Stimulated activated CD8-positive, alpha-beta memory T cell treated with anti-CD3 and anti-CD28 coated beads, Interleukin-7, amount 100 ng/mL, for 48 hours (primary cell): ENCODE data around the gene KRT31.
"Not testable (repeated sequence)": the region's sequence is repeated elsewhere in the genome, so short reads cannot be mapped to it uniquely, and the experiment has no call there.

Source experiments
- DNase-seq, 2 donors: peaks; one replicate each; pipeline ENCODE4 v3.0.0-alpha.2; 2020; ENCODE audit warnings: low read depth in 1 of 2; ENCODE audit errors: extremely low read depth in 1 of 2

KRT31 gene

DNA sequence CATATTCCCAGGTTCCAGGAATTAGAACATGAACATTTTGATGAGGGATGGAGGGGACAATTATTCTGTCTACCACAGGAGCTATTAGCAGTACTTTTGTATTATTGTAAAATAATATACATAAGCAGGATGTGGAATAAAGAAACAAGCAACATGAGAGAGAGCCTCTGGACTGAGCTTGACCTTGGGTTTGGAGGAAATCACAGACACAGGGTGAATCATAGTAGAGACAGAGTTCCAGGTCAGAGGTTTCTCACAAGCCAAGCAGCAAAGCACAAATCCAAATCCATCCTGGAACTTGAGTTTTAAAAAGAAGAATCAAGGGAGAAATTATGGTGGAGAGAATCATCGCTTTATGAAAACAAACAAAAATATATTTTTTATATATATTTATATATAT, 5.1 kb downstream of the KRT31 start:
- DNase-seq = no peak

DNA sequence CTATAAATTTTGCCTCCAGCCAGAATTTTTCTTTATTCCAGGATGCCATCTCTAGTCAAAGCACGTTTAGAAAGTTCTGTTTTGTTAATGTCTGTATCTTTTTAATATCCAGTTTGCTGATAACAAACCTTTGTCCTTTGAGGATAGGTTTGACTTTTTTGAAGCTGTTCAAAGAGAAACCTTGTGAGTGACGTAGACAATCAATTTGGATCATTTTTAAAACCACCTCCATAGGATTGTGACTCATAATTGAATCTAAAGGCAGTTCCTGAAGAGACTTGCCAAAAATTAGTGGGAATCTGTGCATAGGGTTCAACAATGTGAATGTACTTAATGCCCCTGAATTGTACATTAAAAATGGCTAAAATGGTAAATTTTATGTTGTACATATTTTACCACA, 5.9 kb downstream of the KRT31 start:
- no peak for DNase-seq

DNA sequence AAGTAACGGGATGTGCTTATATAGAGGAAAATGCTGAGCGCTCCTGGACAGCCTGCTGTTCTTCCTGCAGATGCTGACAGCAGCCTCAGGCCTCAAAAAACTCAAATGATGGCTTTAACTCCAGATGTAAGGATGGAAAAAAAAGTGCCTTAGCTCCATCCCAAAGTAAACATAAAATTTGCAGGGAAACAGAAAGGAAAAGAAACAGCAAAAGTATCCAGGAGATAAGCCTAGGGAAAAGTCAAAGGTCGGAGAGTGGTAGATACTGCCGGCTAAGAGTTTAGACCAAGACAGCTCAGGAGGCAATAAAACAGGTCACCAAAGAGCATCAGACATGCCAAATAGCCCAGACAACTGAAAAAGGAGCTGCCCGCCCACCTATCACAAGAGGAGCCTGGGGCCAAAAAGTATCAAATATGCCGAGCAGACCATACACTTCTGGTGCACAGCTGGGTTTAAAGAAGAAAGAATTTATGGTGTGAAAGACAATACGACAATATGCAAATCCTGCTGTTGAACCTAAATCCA, 6.9 kb downstream of the KRT31 start:
- DNase-seq = no peak

DNA sequence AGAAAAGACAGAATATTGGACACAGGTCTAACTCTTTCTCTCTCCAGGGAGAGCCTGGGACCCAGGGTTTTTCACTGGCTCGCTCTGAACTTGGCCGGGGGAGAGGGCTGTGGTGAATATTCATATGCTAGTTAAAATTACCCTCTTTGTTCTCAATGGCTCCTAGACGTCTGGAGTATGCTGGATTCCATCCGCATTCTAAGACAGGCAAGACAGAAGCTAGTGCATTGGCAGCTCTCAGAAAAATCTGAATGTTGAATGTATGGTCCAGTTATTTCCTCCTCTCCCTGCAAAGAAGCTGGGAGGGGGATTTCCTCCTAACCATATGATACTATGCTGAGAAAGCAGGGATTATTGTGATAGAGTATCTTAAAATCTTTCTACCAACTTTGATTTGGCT, 9.7 kb downstream of the KRT31 start:
- DNase-seq = no peak

DNA sequence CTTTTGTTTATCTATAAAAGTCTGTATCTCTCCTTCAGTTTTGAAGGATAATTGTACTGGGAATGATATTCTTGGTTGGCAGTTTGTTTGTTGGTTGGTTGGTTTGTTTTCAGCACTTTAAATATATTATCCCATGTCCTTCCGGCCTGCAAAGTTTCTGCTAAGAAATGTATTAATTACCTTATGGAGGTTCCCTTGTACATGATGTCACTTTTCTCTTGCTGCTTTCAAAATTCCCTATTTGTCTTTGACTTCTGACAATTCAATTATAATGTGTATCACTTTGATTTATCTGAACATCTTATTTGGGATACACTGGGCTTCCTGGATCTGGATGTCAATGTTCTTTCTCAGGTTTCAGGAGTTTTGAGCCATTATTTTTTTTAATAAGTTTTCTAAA, 11.2 kb downstream of the KRT31 start:
- no peak for DNase-seq

DNA sequence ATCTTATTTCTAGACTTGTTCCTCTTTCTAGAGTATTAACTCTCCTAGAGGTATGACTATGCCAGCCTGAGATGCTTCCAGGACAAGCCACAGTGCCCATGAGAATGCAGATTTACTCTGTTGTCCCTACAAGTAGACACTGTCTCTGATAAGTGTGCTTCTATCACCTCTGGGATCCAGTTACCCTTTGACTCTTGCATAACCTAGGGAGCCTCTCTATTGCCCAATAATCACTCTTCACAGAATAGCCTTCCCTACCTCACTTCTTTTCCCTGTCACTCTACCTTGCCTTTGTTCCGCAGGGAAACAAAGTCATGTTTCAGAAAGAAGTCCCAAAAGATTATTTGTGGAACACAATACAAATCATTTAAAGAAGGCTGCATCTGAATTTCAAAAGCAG, 13.7 kb downstream of the KRT31 start:
- DNase-seq = no peak

DNA sequence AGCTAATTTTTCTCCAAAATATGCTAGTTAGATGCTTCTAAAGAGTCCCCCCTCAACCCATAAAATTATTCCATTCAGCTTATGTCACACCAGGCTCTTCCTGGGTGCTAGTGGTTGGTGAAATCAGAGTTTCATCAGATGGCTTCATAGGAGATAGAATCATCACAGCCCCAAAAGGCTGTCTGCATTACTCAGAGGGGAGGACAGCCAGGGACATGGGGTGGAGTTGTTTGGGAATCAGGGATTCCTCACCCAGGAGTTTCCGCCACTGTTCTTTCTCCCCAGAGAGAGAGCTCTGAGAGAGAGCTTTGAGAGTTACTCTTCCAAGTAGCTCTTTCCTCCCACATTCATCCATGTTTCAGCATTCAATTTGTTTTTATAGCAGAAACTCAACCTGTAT, 15.0 kb downstream of the KRT31 start:
- DNase-seq = no peak

DNA sequence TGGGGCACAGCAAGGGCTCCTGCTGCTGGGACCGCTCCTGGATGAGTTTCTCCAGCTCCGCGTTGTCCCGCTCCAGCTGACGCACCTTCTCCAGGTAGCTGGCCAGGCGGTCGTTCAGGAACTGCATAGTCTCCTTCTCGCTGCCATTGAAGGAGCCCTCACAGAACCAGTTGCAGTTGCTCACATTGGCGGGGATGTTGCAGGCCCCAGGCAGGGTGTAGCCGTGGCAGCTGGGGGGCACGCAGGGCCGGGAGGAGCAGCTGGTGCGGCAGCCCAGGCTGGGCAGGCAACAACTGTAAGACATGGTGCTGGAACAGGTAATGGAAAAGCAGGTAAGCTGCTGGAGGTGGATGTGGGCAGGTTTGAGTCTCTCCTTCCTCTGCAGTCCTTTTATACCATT, 15.5 kb downstream of the KRT31 start, which contains the start of gene KRT34:
Gene KRT34 (minus strand): TSS at position 364 of the 400 bp plus-strand sequence. CDS start 60 bp downstream, at position 304.
- DNase-seq = not testable (repeated sequence)

DNA sequence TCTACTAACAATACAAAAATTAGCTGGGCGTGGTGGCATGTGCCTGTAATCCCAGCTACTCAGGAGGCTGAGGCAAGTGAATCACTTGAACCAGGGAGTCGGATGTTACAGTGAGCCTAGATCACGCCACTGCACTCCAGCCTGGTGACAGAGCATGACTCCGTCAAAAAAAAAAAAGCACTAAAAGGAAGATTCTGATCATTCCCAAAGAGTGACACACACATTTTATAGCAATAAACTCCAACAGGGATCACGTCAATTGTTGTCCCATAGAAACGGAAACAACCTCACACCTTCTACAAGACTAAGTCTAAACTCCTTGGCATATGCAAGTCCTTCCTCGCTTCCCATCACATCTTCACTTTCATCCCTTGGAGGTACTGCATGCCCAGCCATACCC, 17.3 kb downstream of the KRT31 start:
- not testable (repeated sequence) for DNase-seq

DNA sequence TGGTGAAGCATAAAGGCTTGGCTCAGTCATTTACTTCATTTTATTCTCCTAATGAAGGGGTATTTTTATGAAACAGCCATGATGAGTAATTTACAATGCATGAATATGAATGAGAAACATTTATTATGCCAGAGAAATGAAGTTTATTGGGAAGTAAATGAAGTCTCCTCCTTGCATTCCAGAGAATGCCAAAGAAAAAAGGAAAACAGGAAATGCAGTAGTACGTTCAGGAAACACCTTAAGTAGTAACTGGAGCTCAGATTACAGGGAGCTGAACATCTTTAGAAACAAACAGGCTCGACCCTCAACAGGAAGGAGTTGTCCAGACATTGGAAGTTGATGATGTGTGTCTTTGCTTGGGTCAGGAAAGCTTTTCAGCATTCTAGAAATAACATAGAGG, 19.9 kb downstream of the KRT31 start:
- no peak for DNase-seq

DNA sequence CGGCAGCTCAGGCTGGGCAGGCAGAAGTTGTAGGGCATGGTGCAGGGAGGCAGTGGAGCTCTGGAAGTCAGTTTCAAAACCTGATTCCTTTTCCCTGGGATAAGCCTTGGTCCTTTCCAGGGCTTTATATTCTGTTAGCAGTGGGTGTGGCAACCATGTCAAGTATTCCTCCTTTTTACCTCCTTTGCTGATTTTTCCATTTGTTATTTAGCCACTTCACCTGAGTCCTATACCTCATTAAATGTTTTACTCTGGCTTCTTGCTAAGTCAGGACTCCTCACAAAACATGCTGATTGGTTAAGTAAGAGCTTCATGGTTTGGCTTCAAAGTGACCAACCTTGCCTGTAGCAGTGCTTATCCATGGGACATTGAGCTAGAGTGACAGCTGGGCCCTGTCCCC, 27.7 kb downstream of the KRT31 start, which contains the start of gene KRT33B:
Gene KRT33B (minus strand): TSS at position 101 of the 400 bp plus-strand sequence. CDS start 63 bp downstream, at position 38.
- no peak for DNase-seq

DNA sequence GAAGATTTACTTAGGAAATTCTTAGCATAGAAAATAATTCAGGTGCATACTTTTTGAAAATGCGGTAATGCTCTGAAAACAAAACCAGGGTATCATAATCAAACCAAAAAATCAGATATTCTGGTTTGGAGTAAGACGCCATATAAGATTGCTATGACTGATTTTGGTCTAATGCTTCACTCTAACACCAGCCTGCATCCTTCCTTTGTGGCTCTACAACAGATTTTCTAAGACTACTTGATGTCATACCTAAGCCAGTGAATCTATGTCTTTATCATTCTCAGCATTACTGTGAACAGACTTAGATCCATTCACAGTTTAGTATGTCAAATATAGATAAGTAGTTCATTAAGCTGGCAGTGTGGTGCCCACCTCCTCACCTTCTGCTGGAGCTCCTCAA, 28.4 kb downstream of the KRT31 start:
- no peak for DNase-seq

DNA sequence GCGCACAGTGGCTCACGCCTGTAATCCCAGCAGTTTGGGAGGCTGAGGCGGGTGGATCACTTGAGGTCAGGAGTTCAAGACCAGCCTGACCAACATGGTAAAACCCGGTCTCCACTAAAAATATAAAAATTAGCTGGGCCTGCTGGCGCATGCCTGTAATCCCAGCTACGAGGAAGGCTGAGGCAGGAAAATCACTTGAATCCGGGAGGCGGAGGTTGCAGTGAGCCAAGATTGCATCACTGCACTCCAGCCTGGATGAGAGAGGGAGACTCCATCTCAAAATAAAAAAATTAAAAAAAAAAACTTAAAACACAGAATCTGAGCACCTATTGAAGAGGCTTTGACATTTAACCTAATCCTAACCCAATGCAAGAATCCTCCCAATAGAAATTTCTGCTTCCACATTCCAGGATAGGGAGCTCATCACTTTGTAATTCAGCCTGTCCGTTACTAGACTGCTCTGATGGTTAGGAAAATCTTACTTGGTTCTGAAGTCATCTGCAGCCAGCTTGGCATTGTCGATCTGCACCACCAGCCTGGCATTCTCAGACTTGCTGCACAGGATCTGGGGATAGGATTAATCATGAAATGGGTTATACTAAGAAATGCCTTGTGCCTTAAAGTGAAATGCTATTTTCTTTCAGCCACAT, 29.9 kb downstream of the KRT31 start:
- DNase-seq = no peak

DNA sequence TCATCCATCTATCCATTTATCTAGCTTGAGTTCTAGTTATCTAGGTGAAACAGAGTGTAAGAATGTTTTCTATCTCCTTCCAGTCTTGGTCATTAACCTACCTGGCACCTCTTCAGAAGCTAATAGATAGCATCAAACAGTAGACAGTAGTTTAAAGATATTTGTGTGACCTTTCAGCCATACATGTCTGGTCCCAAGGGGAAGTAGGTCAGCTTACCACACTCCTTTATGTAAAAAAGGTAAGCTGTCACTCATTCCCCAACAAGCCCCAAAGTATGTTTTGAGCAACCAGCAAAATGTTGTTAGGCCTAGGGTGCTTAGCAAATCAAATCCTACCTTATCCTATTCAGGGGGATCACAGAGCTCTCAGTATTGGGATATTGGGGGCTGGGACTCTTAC, 31.3 kb downstream of the KRT31 start:
- no peak for DNase-seq

DNA sequence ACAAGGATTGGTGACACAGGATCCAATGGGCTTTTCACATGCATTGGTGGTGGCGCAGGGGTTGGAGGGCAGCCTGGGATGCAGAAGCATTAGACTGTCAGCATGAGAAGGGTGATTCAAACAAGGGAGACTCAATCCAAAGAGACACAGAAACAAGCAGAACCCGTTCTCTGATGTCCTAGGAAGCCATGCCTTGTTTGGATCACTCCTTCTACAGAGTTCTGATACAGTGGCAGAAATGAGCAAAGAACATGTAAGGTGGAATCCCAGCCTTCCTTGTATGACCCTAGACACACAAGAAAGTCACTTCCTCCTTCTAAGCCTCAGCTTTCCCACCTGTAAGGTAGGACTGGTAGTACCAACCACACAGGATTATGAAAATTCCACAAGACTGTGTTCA, 33.5 kb downstream of the KRT31 start:
- no peak for DNase-seq

DNA sequence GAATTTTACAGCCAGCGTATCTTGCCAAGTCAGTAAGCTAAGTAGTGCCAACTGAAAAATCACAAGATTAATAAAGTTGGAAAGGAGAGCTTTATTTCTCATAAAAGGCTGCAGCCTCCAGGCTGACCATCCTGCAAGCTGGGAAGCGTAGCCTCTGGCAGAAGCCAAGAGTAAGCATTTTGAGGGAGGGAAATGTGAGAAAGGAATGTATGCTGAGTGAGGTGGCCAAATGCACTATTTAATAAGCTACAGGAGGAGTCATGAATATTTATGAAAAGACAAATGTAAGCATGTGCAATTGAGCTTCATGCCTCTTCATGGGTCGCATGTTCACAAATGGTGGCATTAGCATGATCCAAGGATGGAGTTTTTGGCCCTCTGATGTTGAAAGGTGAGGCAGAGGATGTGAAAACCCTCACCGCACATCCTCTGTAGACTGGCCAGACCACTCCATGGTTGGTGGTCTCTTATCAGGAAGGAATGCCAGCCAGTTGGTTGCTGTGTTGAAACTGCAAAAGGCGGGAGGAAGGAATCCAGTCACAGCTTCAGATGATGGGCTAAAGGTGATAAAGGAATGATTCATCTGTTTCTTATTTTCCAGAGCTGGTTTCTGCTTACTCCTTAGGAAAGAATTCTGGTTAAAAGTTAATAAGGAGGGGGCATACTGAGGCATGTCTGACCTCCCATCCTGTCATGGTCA, 37.0 kb downstream of the KRT31 start:
- DNase-seq = no peak

DNA sequence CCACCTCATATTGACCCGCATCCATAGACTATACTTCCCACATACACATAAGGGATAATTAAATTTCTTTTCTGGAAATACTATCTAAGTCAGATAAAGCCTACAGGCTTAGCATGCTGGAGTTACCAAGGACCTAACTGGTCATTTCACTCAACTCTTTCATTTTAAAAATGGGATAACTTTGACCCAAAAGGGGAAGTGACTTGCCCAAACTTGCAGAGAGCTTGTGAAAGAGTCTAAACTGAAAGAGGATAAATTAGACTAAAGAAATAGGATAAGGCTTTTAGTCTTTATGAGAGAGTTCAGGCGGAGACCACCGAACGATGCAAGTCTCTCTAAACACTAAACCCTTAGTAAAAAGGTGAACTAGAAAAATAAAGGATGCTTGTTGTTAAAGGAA, 42.9 kb downstream of the KRT31 start:
- DNase-seq = no peak

DNA sequence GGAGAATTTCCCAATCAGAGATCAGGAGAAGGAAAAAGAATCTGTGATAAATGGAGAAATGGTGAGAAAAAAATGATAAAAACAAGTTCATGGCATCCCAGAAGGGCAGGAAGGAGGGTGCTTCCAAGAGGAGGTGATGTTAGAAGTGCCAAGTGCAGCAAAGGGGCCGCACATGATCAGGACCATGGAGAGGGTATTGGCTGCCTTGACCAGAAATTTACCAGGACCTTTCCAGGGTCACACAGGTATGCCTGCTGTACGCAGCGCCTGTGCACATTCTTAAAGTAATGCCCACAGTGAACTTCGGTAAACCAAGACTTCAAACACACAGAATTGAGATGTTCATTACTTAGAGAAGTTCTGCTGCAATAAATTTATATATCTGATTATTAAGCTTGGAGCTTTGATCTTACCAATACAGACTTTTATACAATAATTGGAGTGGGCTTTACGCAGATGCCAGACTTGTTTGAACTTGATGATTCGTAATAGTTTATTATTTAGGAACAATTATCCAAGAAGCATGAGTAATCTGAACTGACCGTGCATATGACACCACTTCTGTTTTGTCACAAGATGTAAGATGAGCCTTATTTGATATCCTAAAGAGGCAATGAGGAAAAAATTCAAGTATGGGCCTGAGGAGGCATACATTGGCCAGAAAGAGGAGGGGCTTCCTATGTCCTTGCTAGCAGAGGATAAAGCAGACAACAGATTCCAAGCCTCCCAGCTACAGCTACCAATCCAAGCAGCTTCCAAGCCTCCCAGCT, 44.6 kb downstream of the KRT31 start:
- no peak for DNase-seq

DNA sequence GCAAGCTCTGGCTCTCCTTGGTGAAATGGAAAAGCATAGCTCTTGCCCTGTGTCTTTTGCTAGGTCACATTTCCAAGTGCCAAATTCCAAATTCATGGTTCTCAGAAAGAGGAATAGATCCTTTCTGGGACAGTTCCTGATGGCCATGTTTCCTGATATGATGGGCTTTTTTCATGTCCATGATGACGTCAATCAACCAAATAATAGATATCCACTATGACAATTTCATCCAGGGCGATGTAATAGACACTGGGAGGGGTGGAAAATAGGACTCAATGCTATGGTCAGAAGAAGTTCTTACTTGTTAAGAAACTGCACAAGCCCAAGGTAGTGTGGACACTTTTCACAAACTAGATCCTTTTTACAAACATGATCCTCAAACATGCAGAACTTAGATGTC, 46.2 kb downstream of the KRT31 start:
- DNase-seq = no peak

DNA sequence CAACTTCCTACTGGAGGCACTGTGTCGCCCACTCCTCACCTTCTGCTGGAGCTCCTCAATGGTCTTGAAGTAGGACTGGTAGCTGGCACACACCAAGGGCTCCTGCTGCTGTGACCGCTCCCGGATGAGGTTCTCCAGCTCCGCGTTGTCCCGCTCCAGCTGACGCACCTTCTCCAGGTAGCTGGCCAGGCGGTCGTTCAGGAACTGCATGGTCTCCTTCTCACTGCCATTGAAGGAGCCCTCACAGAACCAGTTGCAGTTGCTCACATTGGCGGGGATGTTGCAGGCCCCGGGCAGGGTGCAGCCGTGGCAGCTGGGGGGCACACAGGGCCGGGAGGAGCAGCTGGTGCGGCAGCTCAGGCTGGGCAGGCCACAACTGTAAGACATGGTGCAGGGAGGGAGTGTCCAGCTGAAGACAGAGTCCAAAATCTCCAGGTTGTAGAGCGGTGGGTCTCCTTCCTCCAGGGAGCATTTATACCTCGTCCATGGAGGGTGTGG, 47.0 kb downstream of the KRT31 start, which contains the start of gene KRT33A:
Gene KRT33A (minus strand): TSS at position 448 of the 498 bp plus-strand sequence. CDS start 61 bp downstream, at position 387.
- DNase-seq = not testable (repeated sequence)
